ENCODE results near the gene PHKA2.

PHKA2 gene

DNA sequence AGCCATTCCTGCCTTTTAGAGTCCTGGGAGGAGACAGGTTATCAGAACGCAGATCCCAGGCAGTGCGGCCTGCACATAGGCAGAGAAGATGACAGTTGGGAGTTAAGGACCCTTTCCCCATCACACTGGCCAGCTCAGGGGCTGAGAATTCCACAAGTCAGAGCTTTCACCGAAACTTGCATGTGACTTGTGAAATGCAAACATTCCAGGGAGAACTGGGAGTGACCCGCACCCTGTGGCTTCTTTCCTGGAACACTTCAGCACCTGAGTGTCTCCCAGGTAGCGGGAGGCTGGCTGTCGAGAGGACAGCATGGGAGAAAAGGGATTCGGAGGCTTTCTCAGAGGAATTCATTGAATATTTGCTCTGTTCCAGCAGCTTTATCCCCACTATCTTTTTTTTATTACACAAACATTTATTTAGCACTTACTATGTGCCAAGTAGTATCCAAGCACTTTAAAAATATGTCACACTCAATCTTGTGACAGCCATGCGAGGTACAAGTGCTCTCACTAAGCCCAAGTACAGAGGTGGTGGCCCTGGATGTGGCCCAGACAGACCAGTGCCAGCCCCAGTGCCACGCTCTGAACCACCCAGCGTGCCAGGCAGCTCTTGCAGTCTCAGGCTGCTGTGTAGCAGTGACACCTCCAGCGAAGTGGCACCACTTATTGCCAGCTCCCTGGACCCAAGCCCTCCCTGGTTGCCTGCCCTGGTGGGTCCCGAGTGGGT is 100.5 kb downstream of the PHKA2 start:
- 81% methylated on average over 3 of the region's 12 CpGs; no CpG with 5 or more reads in 1 of the 2 experiments for WGBS, 2 experiments (ENCODE audit: insufficient coverage in 2 of 2)
- Histone ChIP-seq H3K36me3 (ENCODE audit: control insufficient read depth, insufficient read depth, low read length) (no peaks in the 10 kb centered on the region), H3K4me1 (ENCODE audit: control insufficient read depth, insufficient read depth, low read length, poor library complexity, severe bottlenecking) (peaks cover 7% of the 10 kb centered on the region), H3K27ac (ENCODE audit: low read depth, low read length, severe bottlenecking) (no peak overlapping the region), H3K9me3 (ENCODE audit: control insufficient read depth, low read length) (no peaks in the 10 kb centered on the region), H3K4me3 (ENCODE audit: extremely low read depth, insufficient read depth, low read length, poor library complexity, severe bottlenecking) (no peak overlapping the region)

GRCh38 chrX:18879144-18879543 is 104.8 kb downstream of the PHKA2 start:
- 97 to 100% methylated on average over 2 to 5 of the region's 9 CpGs for WGBS, 2 experiments (ENCODE audit: insufficient coverage in 2 of 2)
- no peaks in the 10 kb centered on the region for H3K4me1 ChIP-seq (ENCODE audit: control insufficient read depth, insufficient read depth, low read length, poor library complexity, severe bottlenecking)
- no peak overlapping the region for H3K4me3 ChIP-seq (ENCODE audit: extremely low read depth, insufficient read depth, low read length, poor library complexity, severe bottlenecking)

GRCh38 chrX:18877469-18877868 is 106.4 kb downstream of the PHKA2 start:
- Histone ChIP-seq H3K36me3 (ENCODE audit: control insufficient read depth, insufficient read depth, low read length) (no peaks in the 10 kb centered on the region), H3K9me3 (ENCODE audit: control insufficient read depth, low read length) (no peaks in the 10 kb centered on the region), H3K4me3 (ENCODE audit: extremely low read depth, insufficient read depth, low read length, poor library complexity, severe bottlenecking) (no peak overlapping the region), H3K4me1 (ENCODE audit: control insufficient read depth, insufficient read depth, low read length, poor library complexity, severe bottlenecking) (no peaks in the 10 kb centered on the region), H3K27ac (ENCODE audit: low read depth, low read length, severe bottlenecking) (no peak overlapping the region)
- WGBS, 2 experiments (ENCODE audit: insufficient coverage in 2 of 2) = 95 to 100% methylated on average over 1 to 4 of the region's 7 CpGs

More at GRCh38 chrX:18879144-18879543, 104.8 kb downstream of the PHKA2 start:
- Histone ChIP-seq H3K27ac (ENCODE audit: low read depth, low read length, severe bottlenecking) (no peak overlapping the region), H3K9me3 (ENCODE audit: control insufficient read depth, low read length) (no peaks in the 10 kb centered on the region), H3K36me3 (ENCODE audit: control insufficient read depth, insufficient read depth, low read length) (no peaks in the 10 kb centered on the region)

DNA sequence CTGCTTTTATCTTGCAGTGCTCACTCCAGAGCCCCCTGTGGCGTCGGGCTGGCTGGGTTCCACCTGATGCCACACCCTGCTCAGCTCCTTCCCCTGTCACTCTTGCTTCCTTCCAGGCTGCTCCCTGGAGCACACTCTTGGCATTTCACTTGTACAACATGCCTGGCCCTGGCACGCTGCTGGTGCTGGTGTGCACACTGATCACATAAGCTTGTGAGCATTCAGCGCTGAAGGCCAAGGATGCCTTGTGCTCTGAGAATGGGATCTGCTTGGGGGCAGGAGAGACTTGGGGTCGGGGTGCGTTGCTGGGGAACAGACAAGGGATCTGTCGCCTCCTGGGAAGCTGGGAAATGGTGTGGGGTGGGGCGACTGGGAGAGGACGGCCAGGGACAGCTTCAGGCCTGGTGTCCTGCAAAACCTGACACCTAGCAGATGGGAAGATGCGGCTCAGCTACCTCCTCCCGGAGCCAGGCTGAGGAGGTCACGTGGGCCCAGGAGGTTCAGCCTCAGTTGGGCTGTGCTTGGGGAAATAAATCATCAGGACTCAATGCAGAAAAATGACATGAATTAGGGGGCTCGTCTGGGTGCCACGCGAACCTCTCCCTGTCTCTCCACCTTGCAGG is 108.5 kb downstream of the PHKA2 start:
- no peaks in the 10 kb centered on the region for H3K9me3 ChIP-seq (ENCODE audit: control insufficient read depth, low read length)
- H3K4me1 ChIP-seq (ENCODE audit: control insufficient read depth, insufficient read depth, low read length, poor library complexity, severe bottlenecking) = no peaks in the 10 kb centered on the region
- H3K36me3 ChIP-seq (ENCODE audit: control insufficient read depth, insufficient read depth, low read length) = no peaks in the 10 kb centered on the region
- no peak overlapping the region for H3K4me3 ChIP-seq (ENCODE audit: extremely low read depth, insufficient read depth, low read length, poor library complexity, severe bottlenecking)
- 85 to 100% methylated on average over 3 to 10 of the region's 15 CpGs for WGBS, 2 experiments (ENCODE audit: insufficient coverage in 2 of 2)
- H3K27ac ChIP-seq (ENCODE audit: low read depth, low read length, severe bottlenecking) = no peak overlapping the region

DNA sequence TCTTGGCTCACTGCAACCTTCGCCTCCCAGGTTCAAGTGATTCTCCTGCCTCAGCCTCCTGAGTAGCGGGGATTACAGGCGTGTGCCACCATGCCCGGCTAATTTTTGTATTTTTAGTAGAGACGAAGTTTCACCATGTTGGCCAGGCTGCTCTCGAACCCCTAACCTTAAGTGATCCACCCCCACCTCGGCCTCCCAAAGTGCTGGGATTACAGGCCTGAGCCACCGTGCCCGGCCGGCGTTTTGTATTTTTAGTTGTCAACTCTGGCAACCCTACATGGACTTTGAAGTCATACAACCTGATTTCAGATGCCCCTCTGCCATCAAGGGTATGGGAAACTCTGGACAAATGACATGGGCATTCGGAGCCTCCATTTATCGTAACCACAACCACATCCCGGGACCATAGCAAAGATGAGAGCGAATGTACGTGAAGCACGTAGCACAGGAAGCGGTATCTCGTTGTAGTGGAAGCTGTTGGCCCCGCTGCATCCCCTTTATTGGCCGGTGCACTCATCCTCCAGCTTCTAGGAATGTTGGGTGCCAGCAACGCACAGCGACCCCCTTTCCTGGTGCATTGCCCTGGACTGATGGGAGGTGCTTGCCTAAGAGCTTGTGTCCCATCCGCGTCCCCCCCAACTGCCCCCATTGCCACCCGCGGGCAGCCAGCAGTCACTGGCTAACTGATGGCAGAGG is 109.2 kb downstream of the PHKA2 start:
- Histone ChIP-seq H3K9me3 (ENCODE audit: control insufficient read depth, low read length) (no peaks in the 10 kb centered on the region), H3K4me1 (ENCODE audit: control insufficient read depth, insufficient read depth, low read length, poor library complexity, severe bottlenecking) (no peaks in the 10 kb centered on the region), H3K27ac (ENCODE audit: low read depth, low read length, severe bottlenecking) (no peak overlapping the region), H3K4me3 (ENCODE audit: extremely low read depth, insufficient read depth, low read length, poor library complexity, severe bottlenecking) (no peak overlapping the region), H3K36me3 (ENCODE audit: control insufficient read depth, insufficient read depth, low read length) (no peaks in the 10 kb centered on the region)
- WGBS, 2 experiments (ENCODE audit: insufficient coverage in 2 of 2) = 95 to 98% methylated on average over 7 to 14 of the region's 27 CpGs

GRCh38 chrX:18873836-18874235 is 110.1 kb downstream of the PHKA2 start:
- H3K4me1 ChIP-seq (ENCODE audit: control insufficient read depth, insufficient read depth, low read length, poor library complexity, severe bottlenecking) = no peaks in the 10 kb centered on the region
- no peaks in the 10 kb centered on the region for H3K36me3 ChIP-seq (ENCODE audit: control insufficient read depth, insufficient read depth, low read length)
- no peak overlapping the region for H3K27ac ChIP-seq (ENCODE audit: low read depth, low read length, severe bottlenecking)
- H3K4me3 ChIP-seq (ENCODE audit: extremely low read depth, insufficient read depth, low read length, poor library complexity, severe bottlenecking) = no peak overlapping the region
- WGBS, 2 experiments (ENCODE audit: insufficient coverage in 2 of 2) = 97 to 100% methylated on average over 6 to 8 of the region's 12 CpGs
- no peaks in the 10 kb centered on the region for H3K9me3 ChIP-seq (ENCODE audit: control insufficient read depth, low read length)

- Histone ChIP-seq H3K36me3 (ENCODE audit: control insufficient read depth, insufficient read depth, low read length) (no peaks in the 10 kb centered on the region), H3K27ac (ENCODE audit: low read depth, low read length, severe bottlenecking) (no peak overlapping the region), H3K4me1 (ENCODE audit: control insufficient read depth, insufficient read depth, low read length, poor library complexity, severe bottlenecking) (no peaks in the 10 kb centered on the region), H3K4me3 (ENCODE audit: extremely low read depth, insufficient read depth, low read length, poor library complexity, severe bottlenecking) (no peak overlapping the region), H3K9me3 (ENCODE audit: control insufficient read depth, low read length) (no peaks in the 10 kb centered on the region)
- WGBS, 2 experiments (ENCODE audit: insufficient coverage in 2 of 2) = 93 to 95% methylated on average over 13 of the region's 27 CpGs
Observed at GRCh38 chrX:18873189-18873791, 110.6 kb downstream of the PHKA2 start.

DNA sequence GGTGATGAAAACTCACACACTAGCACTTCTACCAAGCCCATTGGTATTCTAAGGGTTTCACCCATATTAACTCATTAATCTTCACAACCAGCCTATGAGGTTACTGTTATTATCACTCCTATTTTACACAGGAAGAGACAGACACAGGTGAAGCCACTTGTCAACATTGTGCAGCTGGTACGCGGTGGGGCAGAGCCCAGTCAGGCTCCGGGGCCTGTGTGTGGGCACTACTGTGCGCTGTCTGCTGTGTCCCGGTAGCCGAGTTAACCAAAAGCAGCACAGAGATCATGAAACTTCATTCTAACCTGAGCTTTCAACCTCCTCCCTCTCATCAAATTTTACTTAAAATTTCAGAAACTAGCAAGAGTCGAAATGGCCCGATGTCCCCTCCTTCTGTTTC is 111.3 kb downstream of the PHKA2 start:
- Histone ChIP-seq H3K4me3 (ENCODE audit: extremely low read depth, insufficient read depth, low read length, poor library complexity, severe bottlenecking) (no peak overlapping the region), H3K36me3 (ENCODE audit: control insufficient read depth, insufficient read depth, low read length) (no peaks in the 10 kb centered on the region), H3K27ac (ENCODE audit: low read depth, low read length, severe bottlenecking) (no peak overlapping the region), H3K4me1 (ENCODE audit: control insufficient read depth, insufficient read depth, low read length, poor library complexity, severe bottlenecking) (no peaks in the 10 kb centered on the region), H3K9me3 (ENCODE audit: control insufficient read depth, low read length) (no peaks in the 10 kb centered on the region)
- WGBS, 2 experiments (ENCODE audit: insufficient coverage in 2 of 2) = 94 to 100% methylated on average over 2 to 5 of the region's 8 CpGs

DNA sequence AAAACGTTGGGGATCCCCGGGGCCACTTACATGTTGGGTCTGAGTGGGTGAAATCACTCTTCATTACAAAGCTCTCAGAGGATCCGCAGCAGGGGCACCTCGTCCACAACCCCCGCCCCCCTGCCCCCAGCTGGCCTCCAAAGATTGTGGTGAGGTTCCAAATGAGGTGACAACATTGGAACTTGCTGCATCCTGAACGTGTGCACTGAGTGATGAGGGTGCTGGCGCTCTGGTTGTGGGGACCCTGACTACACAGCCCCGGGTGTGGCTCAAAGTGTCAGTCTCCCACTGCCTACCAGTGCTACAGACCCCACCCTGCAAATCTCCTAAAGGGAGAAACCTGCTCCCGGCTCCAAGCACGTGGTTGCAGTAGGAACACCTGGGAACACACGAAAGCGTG is 111.9 kb downstream of the PHKA2 start:
- no peaks in the 10 kb centered on the region for H3K4me1 ChIP-seq (ENCODE audit: control insufficient read depth, insufficient read depth, low read length, poor library complexity, severe bottlenecking)
- no peak overlapping the region for H3K27ac ChIP-seq (ENCODE audit: low read depth, low read length, severe bottlenecking)
- 100% methylated on average over 2 of the region's 12 CpGs; no CpG with 5 or more reads in 1 of the 2 experiments for WGBS, 2 experiments (ENCODE audit: insufficient coverage in 2 of 2)
- no peak overlapping the region for H3K4me3 ChIP-seq (ENCODE audit: extremely low read depth, insufficient read depth, low read length, poor library complexity, severe bottlenecking)
- H3K9me3 ChIP-seq (ENCODE audit: control insufficient read depth, low read length) = no peaks in the 10 kb centered on the region
- no peaks in the 10 kb centered on the region for H3K36me3 ChIP-seq (ENCODE audit: control insufficient read depth, insufficient read depth, low read length)

GRCh38 chrX:18871161-18871890 is 112.6 kb downstream of the PHKA2 start:
- Histone ChIP-seq H3K36me3 (ENCODE audit: control insufficient read depth, insufficient read depth, low read length) (no peaks in the 10 kb centered on the region), H3K9me3 (ENCODE audit: control insufficient read depth, low read length) (no peaks in the 10 kb centered on the region), H3K27ac (ENCODE audit: low read depth, low read length, severe bottlenecking) (no peak overlapping the region), H3K4me1 (ENCODE audit: control insufficient read depth, insufficient read depth, low read length, poor library complexity, severe bottlenecking) (no peaks in the 10 kb centered on the region), H3K4me3 (ENCODE audit: extremely low read depth, insufficient read depth, low read length, poor library complexity, severe bottlenecking) (no peak overlapping the region)
- 100% methylated on average over 1 of the region's 10 CpGs for WGBS, 2 experiments (ENCODE audit: insufficient coverage in 2 of 2)

All from mesodermal cell (in vitro differentiated cells).